ENCODE measurements around the gene CCDC182.

The CCDC182 gene

GRCh38 chr17:57746221-57746620 lies 1.1 kb upstream of the CCDC182 start:
- no peak for TF ChIP-seq ZFP69B (tag by site-specific recombination; IDR thresholded peaks at IDR 0.05)
- TF ChIP-seq, protein P1, sequence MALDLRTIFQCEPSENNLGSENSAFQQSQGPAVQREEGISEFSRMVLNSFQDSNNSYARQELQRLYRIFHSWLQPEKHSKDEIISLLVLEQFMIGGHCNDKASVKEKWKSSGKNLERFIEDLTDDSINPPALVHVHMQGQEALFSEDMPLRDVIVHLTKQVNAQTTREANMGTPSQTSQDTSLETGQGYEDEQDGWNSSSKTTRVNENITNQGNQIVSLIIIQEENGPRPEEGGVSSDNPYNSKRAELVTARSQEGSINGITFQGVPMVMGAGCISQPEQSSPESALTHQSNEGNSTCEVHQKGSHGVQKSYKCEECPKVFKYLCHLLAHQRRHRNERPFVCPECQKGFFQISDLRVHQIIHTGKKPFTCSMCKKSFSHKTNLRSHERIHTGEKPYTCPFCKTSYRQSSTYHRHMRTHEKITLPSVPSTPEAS (tag by site-specific recombination; IDR thresholded peaks at IDR 0.05), result no peak
- no peaks in the 10 kb centered on the region for H3K4me1 ChIP-seq (ENCODE audit: control insufficient read depth, insufficient read depth, low read length)
- H3K9me3 ChIP-seq (ENCODE audit: control insufficient read depth, insufficient read depth, low read depth, low read length), result no peaks in the 10 kb centered on the region
- H3K27ac ChIP-seq (ENCODE audit: extremely low read depth, low read depth, low read length), result no peak overlapping the region
- H3K4me3 ChIP-seq (ENCODE audit: low read depth, low read length), result no peak overlapping the region
- CTCF ChIA-PET, result interaction anchor here (0.6 to 3.3 kb wide), 15 partner anchors 9 to 617 kb away, joined by 3 to 26 read pairs (median 5); no protein-coding TSS in a partner anchor
- POLR2A ChIA-PET, result no interaction called here
- H3K36me3 ChIP-seq (ENCODE audit: control insufficient read depth in 2 of 2, insufficient read depth in 1 of 2, low read length in 2 of 2), result no peaks in the 10 kb centered on the region

DNA sequence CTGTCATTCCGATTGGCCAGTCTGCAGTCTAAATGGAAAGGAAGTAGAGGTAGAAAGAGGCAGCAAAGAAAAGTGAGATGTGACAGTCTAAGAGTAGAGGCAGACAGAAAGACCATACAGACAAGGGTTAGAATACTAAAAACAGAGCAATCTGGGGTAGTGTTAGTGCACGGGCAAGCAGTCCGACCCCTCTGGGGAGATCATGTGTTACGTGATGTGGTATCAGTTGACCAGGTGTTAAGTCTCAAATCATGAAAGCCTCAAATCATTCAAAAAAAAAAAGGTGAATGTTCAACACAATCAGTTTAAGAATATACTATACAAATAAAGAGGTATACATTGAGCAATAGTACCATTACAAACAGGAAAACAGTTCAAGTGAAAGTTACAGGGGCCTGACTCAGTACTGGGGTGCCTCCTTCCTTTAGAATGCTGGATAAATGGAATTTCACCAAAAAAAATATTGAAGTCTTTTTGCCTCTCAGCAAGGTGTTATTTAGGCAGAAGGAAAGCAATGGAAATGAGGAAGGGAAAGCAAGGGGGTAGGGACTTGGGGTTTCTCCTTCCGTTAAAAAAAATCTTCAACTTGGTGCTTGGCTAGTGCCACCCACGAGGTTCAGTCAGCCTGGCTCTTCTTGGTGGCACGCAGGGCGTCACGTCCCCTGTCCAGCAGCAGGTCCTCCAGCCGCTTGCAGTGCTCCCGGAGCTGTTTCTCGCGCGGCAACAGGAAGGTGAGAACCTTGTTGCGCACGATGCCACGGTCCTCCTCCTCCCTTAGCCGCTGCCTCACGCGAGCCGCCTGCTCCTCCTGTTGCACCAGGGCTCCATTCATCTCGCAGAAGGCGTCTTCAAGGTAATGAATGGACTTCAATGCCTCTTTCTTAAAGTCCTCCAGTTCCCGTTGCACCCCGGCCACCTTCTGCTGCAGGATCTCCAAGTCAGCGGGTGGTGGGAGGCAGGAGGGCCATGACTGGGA lies 616 bp downstream of the CCDC182 start:
- ChIA-PET CTCF (interaction anchor here (1.3 to 3.3 kb wide), 4 partner anchors 8 to 615 kb away, joined by 3 to 26 read pairs (median 12); no protein-coding TSS in a partner anchor), POLR2A (no interaction called here)
- no peaks in the 10 kb centered on the region for H3K36me3 ChIP-seq (ENCODE audit: control insufficient read depth in 2 of 2, insufficient read depth in 1 of 2, low read length in 2 of 2)
- H3K9me3 ChIP-seq (ENCODE audit: control insufficient read depth, insufficient read depth, low read depth, low read length), result no peaks in the 10 kb centered on the region
- no peak for TF ChIP-seq ZNF792 (tag by site-specific recombination; IDR thresholded peaks at IDR 0.05)
- no peak for TF ChIP-seq ZNF138 (tag by site-specific recombination; IDR thresholded peaks at IDR 0.05; ENCODE audit: borderline replicate concordance)
- TF ChIP-seq ZNF140 (tag by site-specific recombination; IDR thresholded peaks at IDR 0.05), result no peak
- no peak for TF ChIP-seq ZBTB21 (tag by site-specific recombination; IDR thresholded peaks at IDR 0.05)
- TF ChIP-seq ZNF223 (tag by site-specific recombination; IDR thresholded peaks at IDR 0.05), result no peak
- TF ChIP-seq ZFHX2 (tag by site-specific recombination; conservative IDR thresholded peaks at IDR 0.05), result no peak
- TF ChIP-seq ZNF2 (tag by site-specific recombination; IDR thresholded peaks at IDR 0.05), result no peak
- no peak overlapping the region for H3K4me3 ChIP-seq (ENCODE audit: low read depth, low read length)
- no peaks in the 10 kb centered on the region for H3K4me1 ChIP-seq (ENCODE audit: control insufficient read depth, insufficient read depth, low read length)
- H3K27ac ChIP-seq (ENCODE audit: extremely low read depth, low read depth, low read length), result no peak overlapping the region

DNA sequence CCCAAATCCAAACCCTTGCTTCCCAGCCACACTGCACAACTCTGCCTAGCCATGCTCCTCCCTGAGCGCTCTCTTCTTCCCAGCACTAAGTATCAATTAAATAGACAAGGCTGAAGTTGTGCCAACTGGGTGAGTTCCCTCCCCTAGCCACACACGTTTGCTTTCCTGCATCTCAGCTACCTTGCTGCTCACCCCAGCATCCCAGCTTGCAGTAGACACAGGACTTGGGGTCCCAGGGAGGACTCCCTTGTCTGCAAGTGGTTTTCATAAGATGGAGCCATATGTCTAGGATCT lies 4.9 kb downstream of the CCDC182 start:
- Histone ChIP-seq H3K36me3 (ENCODE audit: control insufficient read depth in 2 of 2, insufficient read depth in 1 of 2, low read length in 2 of 2) (no peaks in the 10 kb centered on the region), H3K4me3 (ENCODE audit: low read depth, low read length) (no peak overlapping the region), H3K9me3 (ENCODE audit: control insufficient read depth, insufficient read depth, low read depth, low read length) (no peaks in the 10 kb centered on the region), H3K27ac (ENCODE audit: extremely low read depth, low read depth, low read length) (no peak overlapping the region), H3K4me1 (ENCODE audit: control insufficient read depth, insufficient read depth, low read length) (no peaks in the 10 kb centered on the region)
- CTCF ChIA-PET, result interaction anchor here (0.6 to 4.8 kb wide), 28 partner anchors 9 to 778 kb away, joined by 3 to 38 read pairs (median 4); no protein-coding TSS in a partner anchor
- POLR2A ChIA-PET, result no interaction called here
- TF ChIP-seq PBX3 (CRISPR knock-in tag; IDR thresholded peaks at IDR 0.05) (no peak), ZNF747 (tag by site-specific recombination; IDR thresholded peaks at IDR 0.05) (no peak), ZIC2 (tag by site-specific recombination; IDR thresholded peaks at IDR 0.05) (no peak), ZNF510 (tag by site-specific recombination; IDR thresholded peaks at IDR 0.05; ENCODE audit: insufficient replicate concordance) (no peak), ZNF777 (tag by site-specific recombination; IDR thresholded peaks at IDR 0.05; ENCODE audit: borderline replicate concordance) (no peak), ZNF16 (tag by site-specific recombination; IDR thresholded peaks at IDR 0.05; ENCODE audit: low read depth) (no peak), PRDM4 (tag by site-specific recombination; IDR thresholded peaks at IDR 0.05) (no peak), ZNF423 (tag by site-specific recombination; IDR thresholded peaks at IDR 0.05) (no peak), HOXD13 (CRISPR knock-in tag; IDR thresholded peaks at IDR 0.05; ENCODE audit: borderline replicate concordance) (no peak), SP7 (tag by site-specific recombination; IDR thresholded peaks at IDR 0.05) (no peak), ZNF791 (tag by site-specific recombination; IDR thresholded peaks at IDR 0.05) (no peak)
- TF ChIP-seq, protein P2, sequence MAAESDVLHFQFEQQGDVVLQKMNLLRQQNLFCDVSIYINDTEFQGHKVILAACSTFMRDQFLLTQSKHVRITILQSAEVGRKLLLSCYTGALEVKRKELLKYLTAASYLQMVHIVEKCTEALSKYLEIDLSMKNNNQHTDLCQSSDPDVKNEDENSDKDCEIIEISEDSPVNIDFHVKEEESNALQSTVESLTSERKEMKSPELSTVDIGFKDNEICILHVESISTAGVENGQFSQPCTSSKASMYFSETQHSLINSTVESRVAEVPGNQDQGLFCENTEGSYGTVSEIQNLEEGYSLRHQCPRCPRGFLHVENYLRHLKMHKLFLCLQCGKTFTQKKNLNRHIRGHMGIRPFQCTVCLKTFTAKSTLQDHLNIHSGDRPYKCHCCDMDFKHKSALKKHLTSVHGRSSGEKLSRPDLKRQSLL (tag by site-specific recombination; IDR thresholded peaks at IDR 0.05), result no peak
- TF ChIP-seq, protein P3, sequence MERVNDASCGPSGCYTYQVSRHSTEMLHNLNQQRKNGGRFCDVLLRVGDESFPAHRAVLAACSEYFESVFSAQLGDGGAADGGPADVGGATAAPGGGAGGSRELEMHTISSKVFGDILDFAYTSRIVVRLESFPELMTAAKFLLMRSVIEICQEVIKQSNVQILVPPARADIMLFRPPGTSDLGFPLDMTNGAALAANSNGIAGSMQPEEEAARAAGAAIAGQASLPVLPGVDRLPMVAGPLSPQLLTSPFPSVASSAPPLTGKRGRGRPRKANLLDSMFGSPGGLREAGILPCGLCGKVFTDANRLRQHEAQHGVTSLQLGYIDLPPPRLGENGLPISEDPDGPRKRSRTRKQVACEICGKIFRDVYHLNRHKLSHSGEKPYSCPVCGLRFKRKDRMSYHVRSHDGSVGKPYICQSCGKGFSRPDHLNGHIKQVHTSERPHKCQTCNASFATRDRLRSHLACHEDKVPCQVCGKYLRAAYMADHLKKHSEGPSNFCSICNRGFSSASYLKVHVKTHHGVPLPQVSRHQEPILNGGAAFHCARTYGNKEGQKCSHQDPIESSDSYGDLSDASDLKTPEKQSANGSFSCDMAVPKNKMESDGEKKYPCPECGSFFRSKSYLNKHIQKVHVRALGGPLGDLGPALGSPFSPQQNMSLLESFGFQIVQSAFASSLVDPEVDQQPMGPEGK (tag by site-specific recombination; IDR thresholded peaks at IDR 0.05), result no peak
